ENCODE results near the gene IQSEC1. TPM values are rescaled to one million over a fixed set of nuclear protein-coding genes. Genes with fewer than 3 reads are reported as not detected.

IQSEC1 gene
- total RNA-seq, 2 donors from 2014 or later = 58.2 to 94.2 TPM

- DNase-seq (ENCODE audit: low spot score) = no peak
- Histone ChIP-seq H3K9me3 (no peaks in the 10 kb centered on the region), H3K4me3 (no peak overlapping the region), H3K36me3 (peaks cover 4 to 11% of the 10 kb centered on the region in 2 donors), H3K27ac (no peak overlapping the region), H3K4me1 (replicated peaks) (no peaks in the 10 kb centered on the region), H3K27me3 (replicated peaks; ENCODE audit: insufficient read depth) (no peaks in the 10 kb centered on the region)
- TF ChIP-seq POLR2A (IDR thresholded peaks at IDR 0.05) (no peak), CTCF (IDR thresholded peaks at IDR 0.05) (no peak), POLR2AphosphoS5 (IDR thresholded peaks at IDR 0.05) (no peak)
- WGBS = 50% methylated on average over 13 of the region's 13 CpGs
- intact Hi-C loops (cut with DNase I) = loop anchor here (5.0 kb wide), 1 partner anchor 35 kb away; no protein-coding TSS in a partner anchor
These were observed 140.5 kb downstream of the IQSEC1 start for GRCh38 chr3:12932754-12933153.

- no peak overlapping the region for H3K4me3 ChIP-seq
- intact Hi-C loops (cut with DNase I) = loop anchor here (5.0 kb wide), 1 partner anchor 35 kb away; no protein-coding TSS in a partner anchor
- DNase-seq (ENCODE audit: low spot score) = no peak
- no peak for TF ChIP-seq POLR2AphosphoS5 (IDR thresholded peaks at IDR 0.05)
- TF ChIP-seq CTCF (IDR thresholded peaks at IDR 0.05) = no peak
- TF ChIP-seq POLR2A (IDR thresholded peaks at IDR 0.05) = no peak
- peaks cover 4 to 11% of the 10 kb centered on the region in 2 donors for H3K36me3 ChIP-seq
- no peaks in the 10 kb centered on the region for H3K4me1 ChIP-seq (replicated peaks)
- no peaks in the 10 kb centered on the region for H3K9me3 ChIP-seq
- H3K27ac ChIP-seq = no peak overlapping the region
- H3K27me3 ChIP-seq (replicated peaks; ENCODE audit: insufficient read depth) = no peaks in the 10 kb centered on the region
- WGBS = 71% methylated on average over 8 of the region's 10 CpGs
These were observed 140.9 kb downstream of the IQSEC1 start for GRCh38 chr3:12932347-12932746.

GRCh38 chr3:12931273-12931905 lies 141.8 kb downstream of the IQSEC1 start:
- Histone ChIP-seq H3K4me1 (replicated peaks) (no peaks in the 10 kb centered on the region), H3K4me3 (no peak overlapping the region), H3K27ac (no peak overlapping the region), H3K27me3 (replicated peaks; ENCODE audit: insufficient read depth) (no peaks in the 10 kb centered on the region), H3K9me3 (no peaks in the 10 kb centered on the region), H3K36me3 (peaks cover 4 to 9% of the 10 kb centered on the region in 2 donors)
- no peak for DNase-seq (ENCODE audit: low spot score)
- 86% methylated on average over 14 of the region's 14 CpGs for WGBS
- TF ChIP-seq CTCF (IDR thresholded peaks at IDR 0.05) (no peak), POLR2AphosphoS5 (IDR thresholded peaks at IDR 0.05) (no peak), POLR2A (IDR thresholded peaks at IDR 0.05) (no peak)
- intact Hi-C loops (cut with DNase I) = loop anchor here (5.0 kb wide), 1 partner anchor 36 kb away; no protein-coding TSS in a partner anchor

- Histone ChIP-seq H3K27ac (no peak overlapping the region), H3K9me3 (no peaks in the 10 kb centered on the region), H3K27me3 (replicated peaks; ENCODE audit: insufficient read depth) (no peaks in the 10 kb centered on the region), H3K4me3 (no peak overlapping the region), H3K4me1 (replicated peaks) (no peaks in the 10 kb centered on the region), H3K36me3 (peaks cover 0 to 9% of the 10 kb centered on the region in 2 donors)
- no peak for DNase-seq (ENCODE audit: low spot score)
- no peak for TF ChIP-seq CTCF (IDR thresholded peaks at IDR 0.05)
- TF ChIP-seq POLR2A (IDR thresholded peaks at IDR 0.05) = no peak
- TF ChIP-seq POLR2AphosphoS5 (IDR thresholded peaks at IDR 0.05) = no peak
- intact Hi-C loops (cut with DNase I) = loop anchor here (5.0 kb wide), 1 partner anchor 38 kb away; no protein-coding TSS in a partner anchor
- 64% methylated on average over 6 of the region's 6 CpGs for WGBS
These were observed 143.4 kb downstream of the IQSEC1 start for GRCh38 chr3:12929801-12930200.

GRCh38 chr3:12926660-12927059 lies 146.6 kb downstream of the IQSEC1 start:
- Histone ChIP-seq H3K4me1 (replicated peaks) (no peaks in the 10 kb centered on the region), H3K27ac (no peak overlapping the region), H3K36me3 (peaks cover 4 to 29% of the 10 kb centered on the region in 2 donors), H3K4me3 (no peak overlapping the region), H3K9me3 (no peaks in the 10 kb centered on the region), H3K27me3 (replicated peaks; ENCODE audit: insufficient read depth) (no peaks in the 10 kb centered on the region)
- no peak for DNase-seq (ENCODE audit: low spot score)
- intact Hi-C loops (cut with DNase I) = no loop called here
- no peak for TF ChIP-seq POLR2AphosphoS5 (IDR thresholded peaks at IDR 0.05)
- TF ChIP-seq POLR2A (IDR thresholded peaks at IDR 0.05) = no peak
- no peak for TF ChIP-seq CTCF (IDR thresholded peaks at IDR 0.05)
- 96% methylated on average over 7 of the region's 7 CpGs for WGBS

Measured in prostate gland (tissue), 2 donors.